ENCODE measurements around the gene RBM33.

Gene RBM33

GRCh38 chr7:155749578-155749977 is 105.1 kb downstream of the RBM33 start:
- Mint-ChIP-seq H3K4me3 (no peak overlapping the region), H3K27me3 (no peaks in the 10 kb centered on the region), H3K36me3 (peaks cover 11% of the 10 kb centered on the region), H3K27ac (peak overlapping the region; percentile 63), H3K4me1 (peaks cover 88% of the 10 kb centered on the region), H3K9me3 (no peaks in the 10 kb centered on the region)

DNA sequence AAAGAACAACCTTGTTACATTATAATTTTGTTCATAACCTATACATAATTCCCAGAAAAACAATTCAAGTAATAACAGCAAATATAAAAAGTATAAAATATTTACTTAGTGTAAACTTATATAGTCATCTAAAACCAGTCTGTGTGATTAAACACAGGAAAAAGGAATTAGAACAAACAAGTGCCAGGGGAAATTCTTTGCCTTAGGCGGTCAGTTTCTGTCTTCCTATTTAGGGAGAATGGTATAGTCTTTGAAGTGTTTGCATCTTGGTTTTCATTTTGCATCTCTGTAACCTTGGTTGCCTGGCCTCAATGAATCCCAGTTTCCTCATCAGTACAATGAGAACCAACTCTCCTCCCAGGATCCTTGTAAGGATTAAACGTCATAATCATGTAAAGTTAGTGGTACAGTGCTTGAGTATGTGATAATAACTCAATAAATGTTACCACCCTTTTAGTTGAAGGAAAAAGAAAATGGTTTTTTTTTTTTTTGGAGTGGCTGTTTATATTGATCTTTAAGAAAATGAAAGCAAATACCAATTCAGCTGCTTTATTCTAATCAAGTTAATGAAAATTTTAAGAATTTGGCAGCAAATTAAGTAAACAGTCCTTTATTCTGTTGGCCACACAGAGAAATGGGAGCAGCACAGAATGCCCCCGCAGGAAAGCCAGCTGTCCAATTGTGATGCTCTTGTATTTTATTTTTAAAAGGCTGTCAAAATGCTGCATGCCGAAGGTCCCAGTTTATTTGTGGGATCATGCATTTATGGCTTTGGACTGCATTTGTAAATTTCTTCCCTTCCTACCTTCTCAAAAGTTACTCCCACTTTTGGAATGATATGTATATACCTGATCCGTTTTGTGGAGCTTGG is 106.0 kb downstream of the RBM33 start:
- Mint-ChIP-seq H3K27ac (no peak overlapping the region), H3K4me1 (peaks cover 93% of the 10 kb centered on the region), H3K9me3 (no peaks in the 10 kb centered on the region), H3K36me3 (peaks cover 9% of the 10 kb centered on the region), H3K4me3 (no peak overlapping the region), H3K27me3 (no peaks in the 10 kb centered on the region)

DNA sequence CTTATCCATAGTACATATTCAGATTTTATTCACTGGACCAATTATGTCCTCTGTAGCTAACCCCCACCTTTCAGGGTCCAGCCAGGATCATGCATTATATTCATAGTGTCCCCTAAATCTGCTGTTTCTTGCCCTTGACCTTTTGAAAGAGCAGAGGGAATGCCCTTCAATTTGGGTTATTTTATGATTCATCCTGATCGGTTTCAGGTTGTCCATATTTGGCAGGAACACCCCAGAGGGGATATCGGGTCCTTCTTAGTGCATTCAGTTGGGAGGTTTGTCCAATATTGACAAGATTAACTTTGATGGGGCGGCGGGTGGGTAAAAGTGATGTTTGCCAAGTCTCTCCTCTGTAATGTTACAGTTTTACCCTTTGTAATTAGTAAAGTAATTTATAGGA is 106.9 kb downstream of the RBM33 start:
- peaks cover 9% of the 10 kb centered on the region for H3K36me3 Mint-ChIP-seq
- no peaks in the 10 kb centered on the region for H3K27me3 Mint-ChIP-seq
- H3K4me1 Mint-ChIP-seq, result peaks cover 92% of the 10 kb centered on the region
- no peaks in the 10 kb centered on the region for H3K9me3 Mint-ChIP-seq
- no peak overlapping the region for H3K4me3 Mint-ChIP-seq
- no peak overlapping the region for H3K27ac Mint-ChIP-seq

DNA sequence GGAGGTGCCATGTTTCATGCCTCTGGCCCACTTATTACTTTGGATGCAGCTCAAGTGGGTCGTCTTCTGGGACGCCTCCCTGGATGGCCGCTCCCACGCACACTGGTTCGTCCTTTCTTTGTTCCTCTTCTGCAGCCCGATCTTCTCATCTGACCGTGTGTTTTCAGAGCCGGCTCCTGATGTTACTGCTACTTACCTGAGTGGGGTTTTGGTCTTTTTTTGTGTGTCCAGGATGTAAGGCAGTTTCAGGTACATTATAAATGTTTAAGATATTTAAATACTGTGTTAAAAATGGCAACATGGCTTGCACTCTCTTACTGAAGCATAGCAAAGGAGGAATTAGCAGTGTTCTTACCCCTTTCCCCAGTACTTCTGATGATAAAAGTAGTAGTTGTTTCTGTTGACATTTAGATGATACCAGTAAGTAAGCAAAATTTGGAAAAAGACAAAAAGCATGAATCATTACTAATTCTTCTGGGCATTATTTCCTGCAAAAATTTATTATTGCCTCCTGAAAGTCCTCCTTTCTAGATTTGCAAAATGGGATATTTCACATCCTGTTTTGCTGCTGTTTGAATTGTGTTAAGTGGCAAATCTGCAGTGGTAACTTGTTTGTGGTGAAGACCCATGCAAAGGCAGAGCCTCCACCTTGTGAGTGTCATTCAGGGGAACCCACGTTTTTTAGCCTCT is 108.4 kb downstream of the RBM33 start:
- peaks cover 11% of the 10 kb centered on the region for H3K36me3 Mint-ChIP-seq

GRCh38 chr7:155753446-155753965 is 109.0 kb downstream of the RBM33 start:
- H3K27ac Mint-ChIP-seq, result peak overlapping the region; percentile 19
- H3K27me3 Mint-ChIP-seq, result no peaks in the 10 kb centered on the region
- H3K4me3 Mint-ChIP-seq, result peak overlapping the region; percentile 5
- H3K9me3 Mint-ChIP-seq, result no peaks in the 10 kb centered on the region
- peaks cover 9% of the 10 kb centered on the region for H3K36me3 Mint-ChIP-seq
- H3K4me1 Mint-ChIP-seq, result peaks cover 76% of the 10 kb centered on the region

More for the DNA sequence above, 108.4 kb downstream of the RBM33 start:
- H3K9me3 Mint-ChIP-seq, result no peaks in the 10 kb centered on the region
- H3K4me1 Mint-ChIP-seq, result peaks cover 82% of the 10 kb centered on the region
- H3K27me3 Mint-ChIP-seq, result no peaks in the 10 kb centered on the region
- H3K27ac Mint-ChIP-seq, result peak overlapping the region; percentile 26
- peak overlapping the region; percentile 27 for H3K4me3 Mint-ChIP-seq

GRCh38 chr7:155754165-155754564 is 109.7 kb downstream of the RBM33 start:
- H3K36me3 Mint-ChIP-seq, result peaks cover 9% of the 10 kb centered on the region
- no peak overlapping the region for H3K4me3 Mint-ChIP-seq
- H3K4me1 Mint-ChIP-seq, result peaks cover 72% of the 10 kb centered on the region
- no peaks in the 10 kb centered on the region for H3K27me3 Mint-ChIP-seq
- no peaks in the 10 kb centered on the region for H3K9me3 Mint-ChIP-seq
- no peak overlapping the region for H3K27ac Mint-ChIP-seq

DNA sequence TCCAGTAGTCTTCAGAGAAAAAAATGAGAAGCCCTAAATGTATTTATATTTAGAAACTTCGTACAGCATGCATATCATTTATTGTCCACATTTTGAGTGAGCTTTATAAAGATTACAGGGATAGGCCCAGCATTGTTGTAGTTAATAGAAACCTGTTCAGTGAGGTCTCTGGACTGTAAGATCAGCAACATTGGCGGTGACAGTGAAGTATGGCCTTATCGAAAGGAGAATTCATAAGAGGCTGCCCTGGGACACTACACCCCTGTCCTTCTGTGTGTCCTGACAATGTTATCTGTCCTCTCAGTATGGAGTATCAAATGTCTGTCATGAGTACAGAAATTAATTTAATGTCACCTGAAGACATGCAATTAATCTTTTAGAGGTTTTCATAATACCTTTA is 110.6 kb downstream of the RBM33 start:
- Mint-ChIP-seq H3K4me1 (peaks cover 68% of the 10 kb centered on the region), H3K27me3 (no peaks in the 10 kb centered on the region), H3K9me3 (no peaks in the 10 kb centered on the region), H3K4me3 (no peak overlapping the region), H3K27ac (peak overlapping the region; percentile 43), H3K36me3 (peaks cover 9% of the 10 kb centered on the region)

- H3K36me3 Mint-ChIP-seq, result peaks cover 9% of the 10 kb centered on the region
- H3K4me3 Mint-ChIP-seq, result no peak overlapping the region
- no peaks in the 10 kb centered on the region for H3K9me3 Mint-ChIP-seq
- no peaks in the 10 kb centered on the region for H3K27me3 Mint-ChIP-seq
- peaks cover 67% of the 10 kb centered on the region for H3K4me1 Mint-ChIP-seq
- no peak overlapping the region for H3K27ac Mint-ChIP-seq
Measured at GRCh38 chr7:155756322-155756721, 111.9 kb downstream of the RBM33 start.

GRCh38 chr7:155758348-155758747 is 113.9 kb downstream of the RBM33 start:
- Mint-ChIP-seq H3K4me1 (peaks cover 67% of the 10 kb centered on the region), H3K27me3 (no peaks in the 10 kb centered on the region), H3K36me3 (peaks cover 4% of the 10 kb centered on the region), H3K4me3 (no peak overlapping the region), H3K27ac (no peak overlapping the region), H3K9me3 (no peaks in the 10 kb centered on the region)

DNA sequence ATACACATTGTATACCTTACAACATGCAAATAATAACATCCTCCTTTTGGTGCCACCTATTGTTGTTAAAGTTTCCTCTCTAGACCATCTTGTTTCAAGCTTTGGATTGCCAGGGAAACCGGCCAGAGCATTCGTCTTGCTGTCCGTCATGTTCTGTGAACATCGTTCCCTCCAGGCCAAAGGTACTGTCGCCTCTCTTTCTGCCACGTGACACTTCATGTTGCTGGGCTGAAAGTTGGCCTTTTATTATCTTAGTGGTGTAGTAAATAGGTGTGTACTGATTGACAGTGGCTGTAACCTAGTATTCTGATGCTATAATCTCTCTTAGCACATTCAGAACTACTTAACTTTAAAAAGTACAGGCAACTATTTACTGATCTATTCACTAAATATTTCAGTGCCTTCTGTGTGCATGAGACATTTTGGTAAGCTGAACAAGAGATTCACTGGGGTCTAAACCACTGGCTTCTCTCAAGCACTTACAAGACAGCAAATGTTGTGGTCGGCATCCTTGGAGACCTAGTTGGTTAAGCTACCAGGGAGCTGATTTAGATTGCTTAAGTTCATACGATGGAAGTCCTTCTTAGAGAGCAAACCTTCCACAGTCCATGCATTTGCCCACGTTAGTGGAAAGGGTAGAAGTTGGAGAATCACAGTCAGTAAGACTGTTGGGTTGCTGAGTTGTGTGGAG is 115.4 kb downstream of the RBM33 start:
- Mint-ChIP-seq H3K27me3 (no peaks in the 10 kb centered on the region), H3K36me3 (peaks cover 4% of the 10 kb centered on the region), H3K9me3 (no peaks in the 10 kb centered on the region), H3K4me1 (peaks cover 67% of the 10 kb centered on the region), H3K4me3 (no peak overlapping the region), H3K27ac (peak overlapping the region; percentile 76)

DNA sequence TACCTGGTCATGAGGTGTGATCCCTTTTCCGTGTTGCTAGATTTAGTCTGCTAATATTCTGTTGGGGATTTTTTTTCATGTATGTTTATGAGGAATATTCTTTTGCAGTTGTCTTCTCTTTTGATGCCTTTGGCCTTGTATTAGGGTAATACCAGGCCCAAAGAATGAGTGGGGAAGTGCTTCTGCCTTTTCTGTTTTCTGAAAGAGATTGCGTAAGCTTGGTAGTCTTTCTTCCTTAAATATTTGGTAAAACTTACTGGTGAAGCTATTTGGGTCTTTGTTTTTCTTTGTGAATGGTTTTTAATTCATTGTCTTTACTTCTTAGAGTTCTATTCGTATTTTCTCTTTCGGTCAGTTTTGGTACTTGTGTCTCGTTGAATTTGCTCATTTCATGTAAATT is 116.7 kb downstream of the RBM33 start:
- H3K27ac Mint-ChIP-seq, result no peak overlapping the region
- no peaks in the 10 kb centered on the region for H3K9me3 Mint-ChIP-seq
- H3K4me3 Mint-ChIP-seq, result no peak overlapping the region
- no peaks in the 10 kb centered on the region for H3K27me3 Mint-ChIP-seq
- peaks cover 59% of the 10 kb centered on the region for H3K4me1 Mint-ChIP-seq
- peaks cover 4% of the 10 kb centered on the region for H3K36me3 Mint-ChIP-seq

GRCh38 chr7:155762036-155762435 is 117.6 kb downstream of the RBM33 start:
- no peaks in the 10 kb centered on the region for H3K9me3 Mint-ChIP-seq
- H3K27ac Mint-ChIP-seq, result peak overlapping the region; percentile 55
- H3K4me3 Mint-ChIP-seq, result no peak overlapping the region
- H3K4me1 Mint-ChIP-seq, result peaks cover 54% of the 10 kb centered on the region
- no peaks in the 10 kb centered on the region for H3K27me3 Mint-ChIP-seq
- peaks cover 4% of the 10 kb centered on the region for H3K36me3 Mint-ChIP-seq

DNA sequence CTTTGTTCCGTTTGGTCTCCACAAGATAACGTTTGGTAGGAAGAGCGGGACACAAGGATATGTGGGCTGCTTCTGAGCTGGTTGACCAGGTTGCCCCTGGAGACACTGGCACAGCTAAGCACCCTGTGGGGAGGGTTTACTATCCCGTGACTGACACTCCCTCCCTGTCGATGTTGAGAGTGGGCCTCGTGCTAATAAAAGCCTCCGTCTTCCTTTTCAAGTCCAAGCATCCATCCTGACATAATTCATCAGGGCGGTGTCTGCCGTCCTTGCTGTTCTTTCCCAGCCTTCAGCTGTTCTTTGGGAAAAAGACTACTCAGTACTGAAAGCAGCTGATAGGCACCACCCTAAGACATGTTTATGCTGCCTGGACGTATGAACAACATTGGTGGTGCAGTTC is 118.2 kb downstream of the RBM33 start:
- peaks cover 54% of the 10 kb centered on the region for H3K4me1 Mint-ChIP-seq
- H3K9me3 Mint-ChIP-seq, result no peaks in the 10 kb centered on the region
- H3K36me3 Mint-ChIP-seq, result peaks cover 2% of the 10 kb centered on the region
- no peaks in the 10 kb centered on the region for H3K27me3 Mint-ChIP-seq
- peak overlapping the region; percentile 81 for H3K27ac Mint-ChIP-seq
- peak overlapping the region; percentile 84 for H3K4me3 Mint-ChIP-seq

- peaks cover 55% of the 10 kb centered on the region for H3K4me1 Mint-ChIP-seq
- peak overlapping the region; percentile 84 for H3K4me3 Mint-ChIP-seq
- peaks cover 2% of the 10 kb centered on the region for H3K36me3 Mint-ChIP-seq
- no peaks in the 10 kb centered on the region for H3K9me3 Mint-ChIP-seq
- H3K27ac Mint-ChIP-seq, result peak overlapping the region; percentile 81
- H3K27me3 Mint-ChIP-seq, result no peaks in the 10 kb centered on the region
Measured at GRCh38 chr7:155763122-155763521, 118.7 kb downstream of the RBM33 start.

GRCh38 chr7:155763691-155764437 is 119.4 kb downstream of the RBM33 start:
- H3K4me3 Mint-ChIP-seq, result peak overlapping the region; percentile 84
- H3K4me1 Mint-ChIP-seq, result peaks cover 57% of the 10 kb centered on the region
- H3K27ac Mint-ChIP-seq, result peak overlapping the region; percentile 89
- H3K9me3 Mint-ChIP-seq, result no peaks in the 10 kb centered on the region
- H3K36me3 Mint-ChIP-seq, result peaks cover 4% of the 10 kb centered on the region
- H3K27me3 Mint-ChIP-seq, result no peaks in the 10 kb centered on the region

All from activated naive CD4-positive, alpha-beta T cell treated with anti-CD3 and anti-CD28 coated beads, Interleukin-2, amount 50 U/mL, for 24 hours (primary cell).